ENCODE measurements around the gene CD300LG.
"Not testable (repeated sequence)": the region's sequence is repeated elsewhere in the genome, so short reads cannot be mapped to it uniquely, and the experiment has no call there.

Gene CD300LG

GRCh38 chr17:43846963-43847371, at the start of gene CD300LG:
Gene CD300LG, plus strand, starts transcription at chr17:43847176. Its CDS starts 41 bp downstream, at chr17:43847217.
- DNase-seq (ENCODE audit: low read depth) = no peak

GRCh38 chr17:43798024-43798423, 49.0 kb upstream of the CD300LG start:
- not testable (repeated sequence) for DNase-seq (ENCODE audit: low read depth)

GRCh38 chr17:43799047-43799446, 47.9 kb upstream of the CD300LG start:
- no peak for DNase-seq (ENCODE audit: low read depth)

DNA sequence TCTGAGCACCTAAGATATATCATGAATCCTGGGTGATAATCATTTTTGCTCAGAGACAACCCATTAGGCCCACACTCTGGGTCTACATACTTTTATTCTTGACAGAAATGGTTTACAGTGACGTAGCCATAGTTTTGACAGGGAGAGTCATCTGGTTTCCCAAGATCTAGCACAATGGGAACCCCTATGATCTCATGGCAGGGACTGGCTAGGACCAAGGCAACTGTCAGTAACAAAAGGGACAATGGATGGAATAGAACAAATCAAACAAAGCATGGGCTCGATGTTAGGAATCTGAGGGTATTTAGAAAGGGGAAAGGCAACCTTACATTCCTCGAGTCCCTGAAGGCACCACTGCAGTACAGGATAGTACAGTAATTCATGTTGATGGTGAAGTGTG, 46.2 kb upstream of the CD300LG start:
- no peak for DNase-seq (ENCODE audit: low read depth)

DNA sequence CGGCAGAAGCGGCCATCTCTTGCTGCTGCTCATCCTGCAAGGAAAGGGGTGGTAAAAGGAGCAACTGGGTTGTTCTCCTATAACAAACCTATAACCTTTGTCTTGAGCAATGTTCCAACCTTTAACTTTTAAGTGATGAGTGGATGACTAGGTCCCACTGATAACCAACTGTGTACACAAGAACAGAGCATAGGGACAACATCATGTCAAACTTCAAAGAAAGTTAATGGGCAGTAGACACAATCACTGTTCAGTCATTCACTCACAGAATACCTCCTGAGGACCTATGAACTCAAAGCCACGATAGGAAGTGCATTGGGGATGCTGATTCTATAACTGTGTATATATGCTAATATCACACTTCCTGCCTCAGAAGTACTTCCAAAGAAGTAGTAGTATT, 45.1 kb upstream of the CD300LG start:
- DNase-seq (ENCODE audit: low read depth) = no peak

GRCh38 chr17:43803758-43804157, 43.2 kb upstream of the CD300LG start:
- DNase-seq (ENCODE audit: low read depth) = no peak

GRCh38 chr17:43805117-43805516, 41.9 kb upstream of the CD300LG start:
- no peak for DNase-seq (ENCODE audit: low read depth)

- no peak for DNase-seq (ENCODE audit: low read depth)
These were observed 38.9 kb upstream of the CD300LG start for GRCh38 chr17:43808076-43808475.

GRCh38 chr17:43809121-43809520, 37.9 kb upstream of the CD300LG start:
- DNase-seq (ENCODE audit: low read depth) = no peak

GRCh38 chr17:43810226-43810715, 36.7 kb upstream of the CD300LG start:
- no peak for DNase-seq (ENCODE audit: low read depth)

DNA sequence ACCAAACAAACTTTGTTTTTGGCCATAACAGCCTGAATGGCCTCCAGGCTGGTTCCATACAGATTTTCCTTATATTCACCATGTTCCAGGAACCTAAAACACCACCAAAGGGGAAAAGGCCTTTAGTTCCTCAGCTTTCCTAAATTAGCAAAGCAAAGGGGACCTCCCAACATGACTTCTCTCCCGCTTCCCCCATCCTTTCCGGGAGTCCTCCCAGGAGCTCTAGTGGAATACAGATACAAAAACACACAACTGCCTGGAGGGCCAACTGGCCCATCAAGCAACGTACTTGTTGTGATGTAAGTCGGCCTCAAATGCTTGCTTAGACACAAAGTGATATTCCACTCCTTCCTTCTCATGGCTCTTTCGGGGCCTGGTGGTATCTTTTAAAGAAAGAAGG, 36.2 kb upstream of the CD300LG start:
- no peak for DNase-seq (ENCODE audit: low read depth)

DNA sequence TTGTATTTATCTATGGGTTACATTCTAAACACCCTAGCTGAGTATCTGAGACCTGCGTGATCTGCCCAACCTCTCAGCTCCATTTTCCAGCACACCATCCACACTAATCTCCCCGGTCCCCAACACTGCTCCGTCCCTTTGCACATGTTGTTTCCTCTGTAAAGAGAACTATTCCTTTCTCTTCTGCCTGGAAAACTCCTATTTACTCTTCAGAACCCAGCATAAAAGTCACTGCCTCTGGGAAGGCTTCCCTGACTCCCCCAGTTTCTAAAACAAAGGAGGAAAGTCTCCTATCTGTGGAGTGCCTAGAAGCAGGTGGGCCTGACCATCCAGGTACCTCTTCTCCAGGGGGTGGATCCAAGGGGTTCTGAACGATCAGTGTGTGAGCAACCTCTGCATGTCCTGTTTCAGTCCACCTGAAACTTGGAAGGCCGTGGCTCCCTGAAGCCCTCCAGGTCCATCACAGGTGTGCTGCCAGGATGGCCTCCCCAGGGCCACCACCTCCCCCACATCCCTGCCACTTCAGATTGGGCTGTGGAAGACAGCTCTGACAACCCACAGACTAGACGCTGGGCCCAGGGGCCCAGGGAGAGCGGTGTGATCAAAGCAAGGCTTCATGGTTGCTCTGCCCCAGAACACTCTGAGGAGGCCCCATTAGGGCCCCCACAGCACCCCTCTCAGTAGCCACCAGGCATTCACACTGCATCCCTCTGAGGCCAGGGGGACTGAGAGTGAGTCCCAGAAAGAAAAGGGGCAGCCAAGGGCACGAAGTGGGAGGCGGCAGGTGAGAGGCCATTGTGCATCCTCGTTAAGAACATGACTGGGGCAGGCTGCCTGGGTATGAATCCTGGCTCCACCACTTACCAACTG, 34.3 kb upstream of the CD300LG start:
- no peak for DNase-seq (ENCODE audit: low read depth)

GRCh38 chr17:43813386-43813785, 33.6 kb upstream of the CD300LG start:
- DNase-seq (ENCODE audit: low read depth) = no peak

- DNase-seq (ENCODE audit: low read depth) = no peak
These were observed 33.0 kb upstream of the CD300LG start for GRCh38 chr17:43814026-43814425.

- no peak for DNase-seq (ENCODE audit: low read depth)
These were observed 32.3 kb upstream of the CD300LG start for GRCh38 chr17:43814714-43815113.

GRCh38 chr17:43816336-43817320, 30.3 kb upstream of the CD300LG start:
- DNase-seq (ENCODE audit: low read depth) = no peak

GRCh38 chr17:43817826-43818225, 29.1 kb upstream of the CD300LG start:
- no peak for DNase-seq (ENCODE audit: low read depth)

GRCh38 chr17:43818966-43819365, 28.0 kb upstream of the CD300LG start:
- no peak for DNase-seq (ENCODE audit: low read depth)

DNA sequence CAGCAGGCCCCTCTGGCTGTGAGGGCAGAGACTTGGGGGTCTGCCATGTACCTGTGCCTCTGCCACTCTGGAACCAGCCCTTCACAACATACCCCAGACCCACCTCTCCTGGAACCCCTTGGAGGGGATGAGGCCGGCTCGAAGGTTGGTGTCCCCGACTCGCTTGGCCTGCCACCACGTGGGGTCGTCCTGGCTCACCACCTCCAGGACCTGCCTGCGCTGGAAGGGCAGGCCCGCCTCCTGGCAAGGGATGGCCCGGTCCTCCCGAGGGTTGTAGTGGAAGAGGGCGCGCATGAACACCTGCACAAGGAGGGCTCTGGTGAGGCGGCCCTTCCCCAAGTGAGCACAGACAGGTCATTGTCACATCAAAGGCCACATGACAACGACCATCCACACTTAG, 26.2 kb upstream of the CD300LG start:
- DNase-seq (ENCODE audit: low read depth) = no peak

DNA sequence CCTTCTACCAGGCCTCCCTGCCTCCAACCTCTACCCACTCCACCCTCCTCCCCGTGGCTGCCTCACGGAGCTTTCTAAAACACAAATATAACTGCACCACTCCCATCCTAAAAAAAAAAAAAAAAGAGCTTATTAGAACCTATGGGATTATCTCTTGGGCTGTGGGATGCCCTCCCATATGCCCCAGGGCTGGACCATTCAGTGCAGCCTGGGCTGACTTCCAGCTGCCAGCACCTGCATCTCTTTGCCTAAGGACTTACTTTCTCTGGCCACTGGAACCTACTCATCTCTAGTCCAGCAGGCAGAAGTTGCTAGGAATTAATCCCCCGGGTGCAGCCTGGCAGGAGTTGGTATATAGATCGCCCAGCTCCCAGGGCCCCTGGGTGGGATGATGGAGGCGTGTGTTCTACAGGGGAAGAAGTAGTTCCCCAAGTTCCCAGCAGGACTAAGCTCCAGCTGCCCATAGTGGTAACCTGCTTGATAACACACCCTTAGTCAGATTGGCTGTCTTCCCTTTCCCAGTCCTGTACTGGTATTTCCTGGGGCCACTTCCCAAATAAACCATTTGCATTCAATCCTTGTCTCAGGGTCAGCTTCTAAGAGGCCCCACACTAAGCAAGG, 24.3 kb upstream of the CD300LG start:
- DNase-seq (ENCODE audit: low read depth) = no peak

DNA sequence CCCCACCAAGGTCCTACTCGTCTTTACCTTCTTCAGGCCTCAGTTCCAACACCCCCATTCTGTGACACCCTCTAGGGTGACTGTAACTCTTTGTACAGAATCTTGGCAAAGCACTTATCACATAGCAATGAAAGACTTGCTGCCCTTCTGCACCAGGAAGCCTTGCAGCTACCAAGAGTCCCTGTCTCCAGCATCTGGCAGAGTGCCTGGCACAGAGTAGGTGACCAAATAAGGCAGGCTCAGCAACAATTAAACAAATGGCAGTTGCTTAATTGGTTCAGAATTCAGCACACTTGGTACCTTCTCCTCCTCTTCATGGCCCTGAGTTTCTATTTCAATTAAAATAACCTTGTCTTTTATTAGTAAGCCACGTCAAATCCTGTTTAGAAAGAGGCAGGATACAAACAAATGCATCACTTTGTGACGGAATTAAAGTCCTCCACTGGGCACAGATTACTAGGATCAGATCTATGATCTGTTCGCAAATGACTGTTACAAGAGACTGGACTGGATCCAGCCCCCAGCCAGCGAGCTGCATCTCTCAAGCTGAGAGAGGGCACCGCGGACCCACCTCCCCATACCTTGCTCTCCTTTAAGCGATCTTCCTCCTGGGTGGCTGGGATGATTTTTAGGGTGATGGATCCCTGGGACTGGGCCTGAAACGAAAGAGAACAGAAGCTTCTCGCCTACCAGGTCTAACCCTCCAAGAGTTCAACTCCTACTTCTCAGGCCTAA, 23.5 kb upstream of the CD300LG start:
- no peak for DNase-seq (ENCODE audit: low read depth)

All from stimulated activated CD8-positive, alpha-beta memory T cell treated with anti-CD3 and anti-CD28 coated beads, Interleukin-12 subunit alpha, Interleukin-12 subunit beta, amount 100 ng/mL, for 4 hours (primary cell).